LNCAP (cell line): Measurements from ENCODE around the gene MIGA2.

Experiments
- TF ChIP-seq, protein P1 (sequence below): fragments of 450-650 bp; IDR thresholded peaks from 2 replicates; pipeline ENCODE4 v1.5.1; 2017; ENCODE audit warnings: mild to moderate bottlenecking

The MIGA2 gene

DNA sequence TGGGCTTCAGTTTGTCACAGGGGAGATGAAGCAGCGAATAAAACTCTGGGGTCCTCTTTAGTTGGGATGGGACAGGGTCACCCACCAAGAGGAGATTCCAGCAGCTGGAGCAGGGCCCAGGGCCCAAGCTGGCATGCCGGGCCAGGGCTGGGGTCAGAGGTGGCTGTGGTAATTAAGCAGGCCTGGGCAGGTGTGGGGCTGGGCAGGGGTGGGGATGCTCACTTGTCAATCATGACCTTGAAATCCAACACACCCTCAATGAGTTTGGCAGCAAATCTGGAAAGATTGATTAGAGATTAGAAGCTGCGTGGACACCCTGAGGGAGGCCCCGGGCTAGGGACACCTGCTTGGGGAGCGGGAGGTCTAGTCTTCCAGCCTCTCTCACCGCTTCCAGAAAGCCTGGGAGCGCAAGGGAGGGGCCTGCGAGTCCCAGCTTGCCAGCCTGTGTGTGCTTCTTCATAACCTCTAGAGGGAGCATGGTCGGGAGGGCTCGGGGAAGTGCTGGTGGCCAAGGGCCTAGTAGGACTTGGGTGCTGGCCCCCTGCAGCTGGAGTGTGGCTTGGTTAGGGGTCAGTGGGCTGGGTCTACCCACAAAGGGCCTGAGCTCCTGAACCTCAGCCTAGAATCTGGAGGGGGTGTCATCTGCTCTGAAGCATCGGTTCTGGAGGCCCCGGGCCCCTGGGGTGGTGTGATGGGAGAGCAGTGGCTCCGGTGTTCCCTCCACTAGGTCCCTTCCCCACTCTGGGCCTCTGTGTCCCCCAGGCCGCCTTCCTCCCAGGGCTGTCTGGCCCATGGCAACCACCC lies 66.6 kb downstream of the MIGA2 start:
- TF ChIP-seq, protein P1, sequence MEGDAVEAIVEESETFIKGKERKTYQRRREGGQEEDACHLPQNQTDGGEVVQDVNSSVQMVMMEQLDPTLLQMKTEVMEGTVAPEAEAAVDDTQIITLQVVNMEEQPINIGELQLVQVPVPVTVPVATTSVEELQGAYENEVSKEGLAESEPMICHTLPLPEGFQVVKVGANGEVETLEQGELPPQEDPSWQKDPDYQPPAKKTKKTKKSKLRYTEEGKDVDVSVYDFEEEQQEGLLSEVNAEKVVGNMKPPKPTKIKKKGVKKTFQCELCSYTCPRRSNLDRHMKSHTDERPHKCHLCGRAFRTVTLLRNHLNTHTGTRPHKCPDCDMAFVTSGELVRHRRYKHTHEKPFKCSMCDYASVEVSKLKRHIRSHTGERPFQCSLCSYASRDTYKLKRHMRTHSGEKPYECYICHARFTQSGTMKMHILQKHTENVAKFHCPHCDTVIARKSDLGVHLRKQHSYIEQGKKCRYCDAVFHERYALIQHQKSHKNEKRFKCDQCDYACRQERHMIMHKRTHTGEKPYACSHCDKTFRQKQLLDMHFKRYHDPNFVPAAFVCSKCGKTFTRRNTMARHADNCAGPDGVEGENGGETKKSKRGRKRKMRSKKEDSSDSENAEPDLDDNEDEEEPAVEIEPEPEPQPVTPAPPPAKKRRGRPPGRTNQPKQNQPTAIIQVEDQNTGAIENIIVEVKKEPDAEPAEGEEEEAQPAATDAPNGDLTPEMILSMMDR: peak; percentile 37

DNA sequence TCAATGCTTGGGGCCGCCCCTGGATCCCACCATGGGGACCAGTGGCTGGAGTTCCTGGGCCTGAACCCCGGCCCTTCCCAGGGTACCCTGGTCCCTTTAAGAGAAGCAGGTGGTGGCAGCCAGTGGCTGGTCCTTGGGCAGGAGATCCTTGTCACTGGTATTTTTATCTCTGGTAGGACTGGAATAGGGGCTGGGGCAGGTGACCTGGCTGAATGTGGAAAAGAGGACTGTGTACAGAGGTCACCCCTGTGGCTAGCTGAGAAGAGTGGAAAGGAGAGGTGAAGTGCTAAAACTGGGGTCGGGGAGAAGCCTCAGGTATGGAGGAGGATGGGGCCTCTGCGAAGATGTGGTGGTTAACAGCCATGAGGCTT lies 67.2 kb downstream of the MIGA2 start:
- TF ChIP-seq, protein P1: no peak

DNA sequence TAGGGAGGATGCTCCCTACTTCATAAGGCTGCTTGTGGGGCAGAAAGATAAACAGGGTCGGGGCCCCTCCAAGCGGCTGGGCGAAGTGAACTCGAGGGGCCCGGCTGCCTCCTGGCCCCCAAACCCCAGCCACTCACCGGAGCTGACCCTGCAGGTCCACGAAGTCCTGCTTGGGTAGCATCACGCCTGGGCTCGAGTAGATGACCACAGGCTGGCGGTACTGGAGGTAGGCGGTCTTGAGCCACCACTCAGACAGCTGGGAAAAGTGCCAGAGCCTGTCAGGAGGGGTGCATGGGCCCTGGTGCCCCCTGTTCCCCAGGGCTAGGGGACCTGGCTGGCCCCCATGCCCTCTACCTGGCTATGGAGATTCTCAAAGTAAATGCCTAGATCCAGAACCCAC lies 67.6 kb downstream of the MIGA2 start:
- TF ChIP-seq, protein P1: no peak

DNA sequence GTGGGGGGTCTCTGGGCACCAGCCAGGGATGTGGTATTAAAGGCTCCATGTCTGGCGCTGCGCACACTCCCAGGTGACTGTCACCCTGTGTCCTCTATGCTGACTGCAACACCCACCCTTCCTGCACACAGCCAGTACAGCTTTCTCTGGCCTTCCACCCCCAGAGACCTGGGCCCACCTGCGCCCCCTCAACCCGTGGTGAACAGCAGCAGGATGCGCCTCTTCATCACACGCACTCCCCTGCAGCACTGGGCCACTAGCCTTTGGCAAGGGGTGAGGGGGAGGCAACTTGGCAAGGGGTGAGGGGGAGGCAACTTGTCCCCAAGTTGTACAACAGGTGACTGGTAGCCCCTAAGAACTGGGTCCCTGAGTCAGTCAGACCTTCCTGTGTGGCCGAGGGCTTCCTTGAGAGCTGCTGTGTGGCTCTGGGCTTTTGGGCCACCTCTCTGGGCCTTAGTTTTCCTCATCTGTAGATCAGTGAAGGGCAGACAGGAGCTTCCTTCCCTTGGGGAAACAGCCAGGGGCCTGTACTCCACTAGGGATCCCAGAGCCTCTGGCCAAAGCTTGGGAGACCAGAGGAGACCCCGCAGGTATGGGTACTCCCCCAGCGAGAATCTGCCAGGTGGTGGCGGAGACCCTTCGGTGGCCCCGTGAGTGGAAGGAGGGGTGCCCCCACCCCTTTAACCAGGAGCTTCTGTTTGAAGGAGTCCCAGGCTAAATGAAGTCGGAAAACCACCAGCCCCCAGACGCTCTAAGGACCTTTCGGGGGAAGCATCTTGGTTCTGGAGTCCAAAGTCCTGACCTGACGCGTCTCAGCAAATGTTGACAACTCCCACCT lies 69.7 kb downstream of the MIGA2 start:
- TF ChIP-seq, protein P1: no peak

DNA sequence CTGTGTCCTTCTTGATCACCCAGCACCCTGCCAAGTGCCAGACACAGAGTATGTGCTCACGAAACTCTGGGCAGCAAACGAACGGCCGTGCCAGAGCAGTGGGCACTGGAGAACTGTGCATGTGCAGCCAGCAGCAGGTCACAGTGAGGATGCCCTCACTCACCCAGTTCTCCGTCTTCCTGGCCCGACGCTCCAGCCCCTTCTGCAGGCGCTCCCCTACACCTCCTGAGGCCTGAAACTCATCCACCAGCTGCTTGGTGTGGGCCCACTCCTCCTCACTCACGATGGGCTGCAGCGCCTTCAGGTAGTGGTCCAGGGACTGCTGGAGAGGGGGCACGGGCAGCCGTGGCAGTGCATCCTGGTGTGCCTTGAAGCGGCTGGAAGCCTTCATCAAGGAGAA lies 71.2 kb downstream of the MIGA2 start:
- TF ChIP-seq, protein P1: no peak

DNA sequence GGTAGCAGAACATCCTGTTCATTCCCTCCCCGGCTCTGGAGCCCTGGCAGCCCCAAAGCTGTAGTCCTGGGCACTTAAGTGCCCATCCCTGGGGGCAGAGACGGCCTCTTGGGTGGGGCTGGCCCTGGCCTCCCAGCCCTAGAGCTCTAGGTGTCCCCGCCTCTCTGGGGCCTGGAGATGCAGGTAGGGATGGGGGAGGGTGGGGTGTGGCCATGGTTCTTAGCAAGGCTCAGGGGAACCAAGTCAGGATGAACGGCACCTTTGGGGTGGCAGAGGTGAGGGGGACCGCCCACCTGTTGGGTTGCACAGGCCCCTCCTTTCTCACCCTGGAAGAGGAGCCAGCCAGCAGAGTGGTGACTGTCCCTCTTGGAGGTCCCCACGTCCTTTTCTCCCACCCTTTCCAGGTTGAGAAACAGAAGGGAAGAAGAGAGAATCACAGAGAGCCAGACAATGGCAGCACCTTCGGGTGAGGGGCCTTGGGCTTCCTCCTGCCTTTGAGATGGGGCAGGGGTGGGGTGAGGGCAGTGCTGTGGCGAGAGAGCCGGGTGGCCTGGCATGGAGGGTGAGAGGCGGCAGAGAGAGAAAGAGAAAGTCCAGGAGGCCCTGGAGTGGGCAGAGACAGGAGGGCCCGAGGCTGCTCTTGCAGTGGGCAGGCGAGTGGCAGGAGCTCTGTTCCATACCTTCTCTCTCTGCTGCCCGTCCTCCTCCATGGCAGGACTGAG lies 71.8 kb downstream of the MIGA2 start:
- TF ChIP-seq, protein P1: no peak

DNA sequence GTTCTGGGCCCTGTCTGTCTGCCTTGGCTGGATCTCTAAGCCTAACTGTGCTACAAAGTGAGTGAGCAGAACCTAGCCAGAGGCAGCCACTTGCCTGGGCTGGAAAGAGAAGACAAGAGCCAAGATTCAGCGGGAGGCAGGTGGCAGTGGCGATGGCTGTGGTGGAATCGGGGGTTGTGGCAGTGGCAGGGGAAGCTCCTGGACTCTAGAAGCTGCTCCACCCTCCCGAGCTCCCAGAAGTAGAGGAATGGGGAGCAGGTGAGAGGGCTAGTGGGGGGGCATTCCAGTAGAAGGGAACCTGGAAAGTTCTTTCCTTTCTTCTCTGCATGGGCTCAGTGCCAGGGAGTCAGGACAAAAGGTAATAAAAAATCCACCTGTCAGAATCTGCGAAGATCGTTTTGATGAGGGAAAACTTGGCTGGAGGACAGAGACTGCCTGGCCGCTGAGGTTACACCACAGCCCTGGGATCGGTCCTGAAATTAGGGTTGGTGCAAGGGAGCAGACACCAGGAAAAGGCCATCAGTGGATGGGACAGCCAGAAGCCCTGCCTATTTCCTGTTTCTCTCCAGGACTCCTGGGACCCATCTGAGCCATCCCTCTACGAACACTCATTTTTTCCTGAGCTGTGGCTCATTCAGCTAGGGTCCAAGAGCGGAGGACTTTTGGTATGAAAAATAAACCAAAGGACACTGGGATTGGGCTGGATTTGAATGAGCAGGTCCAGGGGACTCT lies 72.5 kb downstream of the MIGA2 start:
- TF ChIP-seq, protein P1: no peak
